ENCODE data around the gene GAS2L3.
"Not testable (repeated sequence)": the region's sequence is repeated elsewhere in the genome, so short reads cannot be mapped to it uniquely, and the experiment has no call there.

Gene GAS2L3

GRCh38 chr12:100593490-100593889, 20.0 kb downstream of the GAS2L3 start:
- DNase-seq (ENCODE audit: low spot score), result no peak
- TF ChIP-seq CTCF (IDR thresholded peaks at IDR 0.05), result no peak
- H3K4me3 ChIP-seq, result no peak overlapping the region
- H3K27ac ChIP-seq, result no peak overlapping the region

GRCh38 chr12:100601626-100602025, 28.1 kb downstream of the GAS2L3 start:
- TF ChIP-seq CTCF (IDR thresholded peaks at IDR 0.05), result no peak
- no peak for DNase-seq (ENCODE audit: low spot score)
- no peak overlapping the region for H3K4me3 ChIP-seq
- no peak overlapping the region for H3K27ac ChIP-seq

- H3K27ac ChIP-seq; DNase-seq (ENCODE audit: low spot score); H3K4me3 ChIP-seq: not testable (repeated sequence)
Observed at GRCh38 chr12:100602997-100603396, 29.5 kb downstream of the GAS2L3 start.

- DNase-seq (ENCODE audit: low spot score), result no peak
- Histone ChIP-seq H3K27ac (no peak overlapping the region), H3K4me3 (no peak overlapping the region)
- no peak for TF ChIP-seq CTCF (IDR thresholded peaks at IDR 0.05)
Observed at GRCh38 chr12:100608776-100609175, 35.3 kb downstream of the GAS2L3 start.

GRCh38 chr12:100610666-100611430, 37.4 kb downstream of the GAS2L3 start:
- no peak overlapping the region for H3K4me3 ChIP-seq
- no peak overlapping the region for H3K27ac ChIP-seq
- DNase-seq (ENCODE audit: low spot score), result no peak
- TF ChIP-seq CTCF (IDR thresholded peaks at IDR 0.05), result no peak

GRCh38 chr12:100612606-100613005, 39.1 kb downstream of the GAS2L3 start:
- no peak for DNase-seq (ENCODE audit: low spot score)
- Histone ChIP-seq H3K4me3 (no peak overlapping the region), H3K27ac (no peak overlapping the region)
- TF ChIP-seq CTCF (IDR thresholded peaks at IDR 0.05), result no peak

GRCh38 chr12:100624571-100624970, 51.1 kb downstream of the GAS2L3 start:
- H3K27ac ChIP-seq, result no peak overlapping the region
- no peak for DNase-seq (ENCODE audit: low spot score)
- H3K4me3 ChIP-seq, result no peak overlapping the region
- no peak for TF ChIP-seq CTCF (IDR thresholded peaks at IDR 0.05)

Data from coronary artery (tissue), 2 donors.